Gastrocnemius medialis (tissue), 4 donors: ENCODE data around the gene JPH2.
A peak's percentile ranks its signal among the peaks of the same experiment; 100 is the strongest.

Experiments
- POLR2A ChIP-seq, 2 donors: fragments of 450-650 bp; IDR thresholded peaks; one replicate each; pipeline ENCODE4 v1.6.1; 2017; ENCODE audit warnings: antibody characterized with exemption in 2 of 2, mild to moderate bottlenecking in 2 of 2, moderate library complexity in 2 of 2
- TF ChIP-seq, protein P1 (sequence below), 5 experiments: fragments of 450-650 bp in 3 of 5; fragments of 200-600 bp in 2 of 5; sonication (generic) in 2 of 5; IDR thresholded peaks in 4 of 5; conservative IDR thresholded peaks in 1 of 5; 1 replicate in 4 of 5; 2 replicates in 1 of 5; pipeline ENCODE4 v1.5.1; 2016 to 2019; ENCODE audit warnings: antibody characterized with exemption in 5 of 5, mild to moderate bottlenecking in 3 of 5, moderate library complexity in 3 of 5

DNA sequence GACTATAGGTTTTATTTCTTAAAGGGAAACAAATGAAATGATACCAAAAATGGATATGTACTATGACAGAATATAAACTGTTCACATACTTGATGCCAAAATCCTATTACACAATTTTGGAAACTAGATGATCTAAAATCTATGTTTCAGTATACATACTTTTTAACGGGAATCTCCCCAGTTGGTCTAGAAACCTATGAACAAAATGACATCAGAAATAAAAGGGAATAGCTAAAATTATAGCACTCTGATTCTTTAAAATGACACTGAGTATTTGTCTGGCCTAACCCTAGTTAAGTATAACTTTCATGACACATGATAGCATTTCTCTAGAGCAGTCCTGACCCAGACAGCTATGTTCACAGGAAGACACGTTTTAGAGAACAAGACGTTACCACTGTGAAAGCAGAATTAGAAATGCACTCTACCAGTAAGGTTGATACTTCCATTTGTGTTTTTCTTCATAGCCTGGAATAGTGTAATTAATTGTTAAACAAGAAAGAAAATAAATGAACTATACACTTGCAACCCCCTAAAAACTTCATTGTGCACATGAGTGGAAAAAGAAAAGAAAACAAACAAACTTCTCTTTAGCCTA, 20.2 kb upstream of the JPH2 start:
- TF ChIP-seq POLR2A (IDR thresholded peaks at IDR 0.05) = peak; percentile 45 to 80
- TF ChIP-seq, protein P1, sequence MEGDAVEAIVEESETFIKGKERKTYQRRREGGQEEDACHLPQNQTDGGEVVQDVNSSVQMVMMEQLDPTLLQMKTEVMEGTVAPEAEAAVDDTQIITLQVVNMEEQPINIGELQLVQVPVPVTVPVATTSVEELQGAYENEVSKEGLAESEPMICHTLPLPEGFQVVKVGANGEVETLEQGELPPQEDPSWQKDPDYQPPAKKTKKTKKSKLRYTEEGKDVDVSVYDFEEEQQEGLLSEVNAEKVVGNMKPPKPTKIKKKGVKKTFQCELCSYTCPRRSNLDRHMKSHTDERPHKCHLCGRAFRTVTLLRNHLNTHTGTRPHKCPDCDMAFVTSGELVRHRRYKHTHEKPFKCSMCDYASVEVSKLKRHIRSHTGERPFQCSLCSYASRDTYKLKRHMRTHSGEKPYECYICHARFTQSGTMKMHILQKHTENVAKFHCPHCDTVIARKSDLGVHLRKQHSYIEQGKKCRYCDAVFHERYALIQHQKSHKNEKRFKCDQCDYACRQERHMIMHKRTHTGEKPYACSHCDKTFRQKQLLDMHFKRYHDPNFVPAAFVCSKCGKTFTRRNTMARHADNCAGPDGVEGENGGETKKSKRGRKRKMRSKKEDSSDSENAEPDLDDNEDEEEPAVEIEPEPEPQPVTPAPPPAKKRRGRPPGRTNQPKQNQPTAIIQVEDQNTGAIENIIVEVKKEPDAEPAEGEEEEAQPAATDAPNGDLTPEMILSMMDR (IDR thresholded peaks at IDR 0.05 in 4 of 5, conservative IDR thresholded peaks at IDR 0.05 in 1 of 5) = no peak
